LNCaP clone FGC (cell line): ENCODE results near the gene OOSP1.
"Not testable (repeated sequence)": the region's sequence is repeated elsewhere in the genome, so short reads cannot be mapped to it uniquely, and the experiment has no call there.

Experiments used
- DNase-seq: peaks from one replicate; pipeline ENCODE4 v3.0.0-alpha.2; 2011; ENCODE audit warnings: low read depth
- H3K4me3 ChIP-seq: 2 replicates; pipeline ENCODE4 v1.5.1; 2011; ENCODE audit warnings: mild to moderate bottlenecking, low read depth, low read length, control low read depth
- CTCF ChIP-seq: IDR thresholded peaks from 2 replicates; pipeline ENCODE4 v1.5.1; 2012; ENCODE audit warnings: mild to moderate bottlenecking; ENCODE audit not compliant: control insufficient read depth, insufficient read depth; ENCODE audit errors: extremely low read depth

The OOSP1 gene

GRCh38 chr11:59966201-59966600 is 28.0 kb downstream of the OOSP1 start:
- H3K4me3 ChIP-seq, result no peak overlapping the region
- no peak for DNase-seq
- TF ChIP-seq CTCF, result no peak

- no peak for TF ChIP-seq CTCF
- no peak for DNase-seq
- H3K4me3 ChIP-seq, result no peak overlapping the region
Observed at GRCh38 chr11:59967677-59968394, 29.6 kb downstream of the OOSP1 start.

- TF ChIP-seq CTCF, result no peak
- DNase-seq, result no peak
- no peak overlapping the region for H3K4me3 ChIP-seq
Observed at GRCh38 chr11:59968395-59968783, 30.2 kb downstream of the OOSP1 start.

- no peak for TF ChIP-seq CTCF
- H3K4me3 ChIP-seq, result no peak overlapping the region
- DNase-seq, result no peak
Observed at GRCh38 chr11:59973097-59973496, 34.9 kb downstream of the OOSP1 start.

GRCh38 chr11:59981106-59981770 is 43.0 kb downstream of the OOSP1 start:
- no peak for TF ChIP-seq CTCF
- H3K4me3 ChIP-seq, result no peak overlapping the region
- no peak for DNase-seq

GRCh38 chr11:59982037-59982436 is 43.8 kb downstream of the OOSP1 start:
- H3K4me3 ChIP-seq, DNase-seq: not testable (repeated sequence)

- no peak for DNase-seq
- no peak for TF ChIP-seq CTCF
- no peak overlapping the region for H3K4me3 ChIP-seq
Observed at GRCh38 chr11:59983212-59983611, 45.0 kb downstream of the OOSP1 start.
